Fibroblast of skin of abdomen (primary cell): Measurements from ENCODE around the gene BICRAL. TPM values are rescaled to one million over a fixed set of nuclear protein-coding genes. Genes with fewer than 3 reads are reported as not detected.
A peak's percentile ranks its signal among the peaks of the same experiment; 100 is the strongest.
"Not testable (repeated sequence)": the region's sequence is repeated elsewhere in the genome, so short reads cannot be mapped to it uniquely, and the experiment has no call there.

Source experiments
- DNase-seq: peaks from one replicate; pipeline ENCODE4 v3.0.0-alpha.2; 2013
- polyA plus RNA-seq, 2 experiments: library from polyadenylated mRNA; unstranded; fragments of 120-200 nt; gene quantifications; one replicate each; pipeline ENCODE4 v1.2.1, GENCODE V29; 2013; ENCODE audit not compliant: insufficient read length in 2 of 2

The BICRAL gene
- polyA plus RNA-seq (2013, experiment 1 of 2; ENCODE audit: insufficient read length), result 6.8 TPM
- polyA plus RNA-seq (2013, experiment 2 of 2; ENCODE audit: insufficient read length), result 6.4 TPM

GRCh38 chr6:42781796-42782688 is at the start of gene BICRAL:
BICRAL (plus strand) TSS chr6:42782052; CDS start chr6:42822023, 39,971 bp downstream.
- peak; percentile 90 for DNase-seq

GRCh38 chr6:42733867-42734481 is 47.9 kb upstream of the BICRAL start:
- DNase-seq, result not testable (repeated sequence)

DNA sequence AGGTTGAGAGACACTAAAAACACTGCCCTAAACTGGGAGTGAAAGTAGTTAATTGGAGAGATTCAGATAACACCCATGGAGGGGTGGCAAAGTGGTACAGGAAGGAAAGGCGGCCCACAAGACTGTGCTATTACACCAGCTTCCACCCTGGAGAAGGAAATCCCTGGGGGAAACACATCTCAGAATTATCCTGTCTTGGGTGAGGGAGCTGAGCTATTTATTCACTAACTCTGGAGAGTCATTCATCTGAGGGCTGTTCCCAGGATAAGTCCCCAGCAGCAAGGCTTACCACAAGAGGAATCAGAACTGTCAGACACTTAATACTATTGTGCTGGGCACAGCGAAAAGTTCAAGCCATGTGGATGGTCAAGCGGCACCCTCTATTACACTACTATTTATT is 45.9 kb upstream of the BICRAL start:
- no peak for DNase-seq

- no peak for DNase-seq
Measured at GRCh38 chr6:42740725-42741124, 41.1 kb upstream of the BICRAL start.

GRCh38 chr6:42742116-42742894 is 39.5 kb upstream of the BICRAL start:
- peak; percentile 87 for DNase-seq

- no peak for DNase-seq
Measured at GRCh38 chr6:42744351-42744893, 37.4 kb upstream of the BICRAL start.

DNA sequence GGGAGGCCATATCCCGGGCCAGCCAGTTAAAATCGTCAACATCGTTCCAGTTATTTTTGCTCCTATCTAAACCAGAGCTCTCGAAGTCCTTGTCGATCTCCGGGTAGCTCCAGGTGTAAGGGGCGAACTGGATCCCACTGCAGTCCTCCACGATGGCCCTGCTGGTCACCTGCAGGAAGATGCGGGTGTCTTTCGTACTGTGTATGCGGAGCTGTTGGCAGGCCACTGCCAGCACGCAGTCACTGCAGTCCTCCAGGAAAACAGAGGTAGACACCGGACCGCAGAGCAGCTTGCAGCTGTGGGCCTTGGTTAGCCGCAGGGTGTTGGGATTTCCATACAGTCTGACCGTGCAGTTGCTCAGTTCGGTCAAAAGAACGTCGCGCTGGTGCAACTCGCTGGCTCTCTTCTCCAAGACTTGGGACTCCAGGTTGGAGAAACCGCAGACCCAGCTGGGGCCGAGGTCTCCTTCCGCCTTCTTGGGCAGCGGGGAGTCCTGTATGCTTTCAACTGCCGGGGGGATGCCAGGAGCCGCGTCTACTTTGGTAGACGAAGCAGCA is 36.7 kb upstream of the BICRAL start:
- no peak for DNase-seq

DNA sequence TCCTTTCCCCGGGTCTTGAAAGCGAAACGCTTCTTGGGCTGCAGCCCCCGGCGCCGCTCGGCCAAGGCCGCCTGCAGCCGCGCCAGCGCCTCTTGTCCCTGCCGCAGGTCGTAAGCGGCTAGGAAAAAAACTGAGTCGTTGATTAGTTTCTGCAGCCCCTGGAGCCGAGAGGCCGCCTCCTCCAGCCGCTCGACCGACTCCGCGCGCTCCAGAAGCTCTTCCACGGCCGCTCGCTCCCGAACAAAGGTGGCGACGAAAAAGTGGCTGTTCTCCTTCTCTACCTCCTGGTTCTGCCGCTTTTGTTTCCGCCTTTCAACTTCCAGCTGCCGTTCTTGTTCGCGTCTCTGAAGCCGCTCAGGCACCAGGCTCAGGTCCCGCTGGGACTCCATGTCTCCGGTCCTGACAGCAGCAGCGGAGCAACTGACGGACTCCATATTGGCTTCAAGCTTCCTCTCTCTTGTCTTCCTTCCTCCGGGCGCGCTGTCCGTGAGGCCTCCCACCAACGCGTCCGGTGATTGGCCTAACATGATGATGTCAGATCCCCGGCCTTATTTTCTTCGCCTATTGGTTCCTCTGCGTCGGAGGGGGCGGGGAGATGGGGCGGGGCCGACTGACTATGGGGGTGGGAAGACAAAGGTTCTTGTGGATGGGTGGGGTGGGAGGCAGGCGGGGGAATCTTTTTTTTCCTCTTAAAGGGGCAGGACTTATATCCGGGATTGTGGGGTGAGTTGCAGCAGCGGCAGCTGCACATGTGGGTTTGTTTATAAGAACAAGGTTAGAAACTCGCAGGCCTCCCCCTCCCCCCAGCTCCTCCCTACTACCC is 36.0 kb upstream of the BICRAL start, which contains the start of gene TBCC:
Gene TBCC, minus strand, starts transcription at position 464 of the 823 bp plus-strand sequence. Its CDS starts 30 bp downstream, at position 434.
- peak; percentile 99 for DNase-seq

- peak; percentile 94 for DNase-seq
Measured at GRCh38 chr6:42746463-42747391, 35.1 kb upstream of the BICRAL start.

DNA sequence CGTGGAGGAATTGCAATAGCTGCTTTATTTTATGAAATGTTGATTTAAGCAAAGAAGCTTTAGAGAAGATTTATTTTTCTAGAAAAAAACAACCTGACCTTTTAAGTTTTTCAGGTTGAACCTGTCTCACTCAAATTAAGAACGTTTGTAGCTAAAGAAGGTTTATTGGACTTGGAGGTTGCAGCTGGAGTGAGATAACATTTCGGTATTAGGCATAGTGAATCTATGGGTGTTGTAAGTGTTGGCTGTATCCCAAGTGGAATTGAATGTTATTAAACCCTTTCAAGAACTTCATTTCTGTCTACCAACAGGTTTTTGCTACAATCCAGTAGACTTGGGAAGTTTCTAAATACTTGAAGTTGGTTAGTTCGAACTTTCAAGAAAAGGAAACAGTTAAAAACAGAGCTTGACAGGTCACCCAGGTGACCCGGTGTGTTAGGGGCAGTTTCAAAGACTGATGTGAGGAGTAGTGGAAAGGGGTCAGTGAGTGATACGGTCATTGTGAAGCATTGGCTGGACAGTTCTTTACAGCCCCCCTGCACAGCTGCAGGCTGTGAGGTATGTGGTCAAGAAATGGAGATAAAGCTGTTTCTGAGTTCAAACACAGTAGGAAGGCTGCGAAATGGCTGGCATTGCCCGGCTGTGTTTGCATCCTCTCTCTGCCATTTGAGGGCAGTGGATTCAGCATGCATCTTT is 33.5 kb upstream of the BICRAL start:
- DNase-seq, result no peak

- no peak for DNase-seq
Measured at GRCh38 chr6:42751055-42751454, 30.8 kb upstream of the BICRAL start.

- no peak for DNase-seq
Measured at GRCh38 chr6:42754759-42755158, 27.1 kb upstream of the BICRAL start.

- DNase-seq, result no peak
Measured at GRCh38 chr6:42756722-42757121, 25.1 kb upstream of the BICRAL start.

GRCh38 chr6:42758756-42759430 is 23.0 kb upstream of the BICRAL start:
- no peak for DNase-seq

DNA sequence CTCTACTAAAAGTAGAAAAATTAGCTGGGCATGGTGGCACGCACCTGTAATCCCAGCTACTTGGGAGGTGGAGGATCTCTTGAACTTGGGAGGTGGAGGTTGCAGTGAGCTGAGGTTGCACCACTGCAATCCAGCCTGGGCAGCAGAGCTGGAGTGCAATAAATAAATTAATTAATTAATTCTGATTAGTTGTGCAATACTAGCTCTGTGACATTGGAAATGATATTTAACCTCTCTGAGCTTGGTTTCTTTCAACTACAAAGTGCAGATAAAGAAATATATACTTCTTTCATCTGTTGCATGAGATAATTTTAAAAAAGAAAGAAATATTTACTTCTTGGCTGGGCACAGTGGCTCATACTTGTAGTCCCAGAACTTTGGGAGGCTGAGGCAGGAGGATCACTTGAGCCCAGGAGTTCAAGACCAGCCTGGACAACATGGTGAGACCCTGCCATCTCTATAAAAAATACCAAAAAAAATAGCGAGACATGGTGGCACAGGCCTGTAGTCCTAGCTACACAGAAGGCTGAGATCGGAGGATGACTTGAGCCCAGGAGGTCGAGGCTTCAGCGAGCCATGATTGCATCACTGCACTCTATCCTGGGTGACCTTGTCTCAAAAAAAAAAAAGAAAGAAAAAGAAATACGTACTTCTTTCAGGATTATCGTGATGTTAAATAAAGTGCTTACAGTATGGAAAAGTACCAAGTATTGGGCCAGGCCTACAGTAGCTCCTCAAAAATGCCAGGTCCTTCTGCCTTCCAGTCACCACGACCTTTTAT is 20.4 kb upstream of the BICRAL start:
- DNase-seq, result no peak

DNA sequence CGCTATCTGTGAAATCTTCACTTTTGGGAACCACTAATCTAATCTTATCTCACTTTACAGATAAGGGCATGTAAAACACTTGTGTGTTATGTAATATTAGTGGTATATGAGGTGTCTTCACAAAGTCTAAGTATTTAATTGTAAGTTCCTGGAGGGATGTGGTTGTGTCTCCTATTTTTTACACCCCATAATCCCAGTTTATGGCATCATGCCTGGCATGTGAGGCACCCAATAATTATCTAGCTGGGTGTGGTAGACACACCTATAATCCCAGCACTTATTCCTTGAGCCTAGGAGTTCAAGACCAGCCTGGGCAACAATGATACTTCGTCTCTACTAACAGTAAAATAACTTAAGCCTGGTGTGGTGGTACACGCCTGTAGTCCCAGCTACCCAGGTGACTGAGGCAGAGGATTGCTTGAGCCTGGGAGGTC is 19.4 kb upstream of the BICRAL start:
- no peak for DNase-seq

DNA sequence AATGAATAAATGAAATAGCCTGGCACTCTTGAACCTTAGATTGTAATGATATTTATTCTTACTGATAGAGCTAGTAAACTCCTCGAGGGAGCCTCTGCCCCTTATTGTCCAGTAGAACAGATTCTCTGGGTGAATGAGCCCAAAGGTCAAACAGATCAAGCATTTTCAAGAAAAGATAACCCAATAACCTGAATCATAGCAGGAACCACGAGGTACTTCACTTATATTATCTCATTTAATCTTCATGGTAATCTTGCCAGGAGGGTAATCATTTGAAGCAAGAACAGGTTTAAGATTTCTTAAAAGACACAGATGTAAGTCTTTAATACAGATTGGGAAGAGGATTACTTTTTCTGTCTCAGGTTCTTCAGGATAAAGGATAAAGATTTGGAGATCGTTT is 18.9 kb upstream of the BICRAL start:
- no peak for DNase-seq
